Hepatocyte (in vitro differentiated cells): Measurements from ENCODE around the gene SCFD2. TPM values are rescaled to one million over a fixed set of nuclear protein-coding genes. Genes with fewer than 3 reads are reported as not detected.

Experiments used
- DNase-seq: peaks from one replicate; pipeline ENCODE4 v3.0.0-alpha.2; 2016; ENCODE audit warnings: low spot score
- H2AFZ ChIP-seq: fragments of 200-600 bp; sonication (generic); 2 replicates; pipeline ENCODE4 v1.6.0; 2016; ENCODE audit warnings: antibody characterized with exemption, mild to moderate bottlenecking
- H3K27ac ChIP-seq: fragments of 200-600 bp; sonication (generic); 2 replicates; pipeline ENCODE4 v1.5.1; 2016; ENCODE audit warnings: mild to moderate bottlenecking
- H3K27me3 ChIP-seq: fragments of 200-600 bp; sonication (generic); 2 replicates; pipeline ENCODE4 v1.6.1; 2016
- H3K36me3 ChIP-seq: fragments of 200-600 bp; sonication (generic); replicated peaks from 2 replicates; pipeline ENCODE4 v1.5.1; 2016; ENCODE audit warnings: low read depth; ENCODE audit not compliant: insufficient read depth
- H3K4me1 ChIP-seq: fragments of 200-600 bp; sonication (generic); 2 replicates; pipeline ENCODE4 v1.5.1; 2016; ENCODE audit warnings: mild to moderate bottlenecking, moderate library complexity; ENCODE audit not compliant: insufficient read depth
- H3K4me2 ChIP-seq: fragments of 200-600 bp; sonication (generic); 2 replicates; pipeline ENCODE4 v1.6.0; 2016
- H3K4me3 ChIP-seq: fragments of 200-600 bp; sonication (generic); 2 replicates; pipeline ENCODE4 v1.5.1; 2016; ENCODE audit warnings: mild to moderate bottlenecking
- H3K79me2 ChIP-seq: fragments of 200-600 bp; sonication (generic); 2 replicates; pipeline ENCODE4 v1.6.0; 2017; ENCODE audit warnings: mild to moderate bottlenecking
- H3K9me2 ChIP-seq: fragments of 200-600 bp; sonication (generic); replicated peaks from 2 replicates; pipeline ENCODE4 v1.6.0; 2017; ENCODE audit warnings: mild to moderate bottlenecking; ENCODE audit not compliant: insufficient read depth
- H3K9me3 ChIP-seq: fragments of 200-600 bp; sonication (generic); 2 replicates; pipeline ENCODE4 v1.5.1; 2016; ENCODE audit warnings: low read depth, mild to moderate bottlenecking
- H4K20me1 ChIP-seq: fragments of 200-600 bp; sonication (generic); 2 replicates; pipeline ENCODE4 v1.6.0; 2016; ENCODE audit warnings: mild to moderate bottlenecking; ENCODE audit not compliant: insufficient read depth, poor library complexity, severe bottlenecking
- CTCF ChIP-seq: fragments of 200-600 bp; sonication (generic); IDR thresholded peaks from 2 replicates; pipeline ENCODE4 v1.5.1; 2016; ENCODE audit warnings: antibody characterized with exemption, mild to moderate bottlenecking; ENCODE audit not compliant: poor library complexity
- EZH2 ChIP-seq: fragments of 200-600 bp; sonication (generic); IDR thresholded peaks from 2 replicates; pipeline ENCODE4 v1.6.1; 2016; ENCODE audit warnings: antibody characterized with exemption, mild to moderate bottlenecking, borderline replicate concordance
- EZH2phosphoT487 ChIP-seq: fragments of 200-600 bp; sonication (generic); IDR thresholded peaks from one replicate; pipeline ENCODE4 v1.6.1; 2018; ENCODE audit warnings: antibody characterized with exemption, mild to moderate bottlenecking, low read depth, moderate library complexity; ENCODE audit not compliant: unreplicated experiment, severe bottlenecking
- WGBS: methylation state at CpG from one replicate; pipeline ENCODE4 v1.1.6; 2016; ENCODE audit warnings: low lambda C conversion rate; ENCODE audit errors: missing lambda C conversion rate; 5-methylcytosine and 5-hydroxymethylcytosine counted together
- polyA plus RNA-seq: library from polyadenylated mRNA; unstranded; fragments of >200 nt; fragmentation: Nextera tagmentation; extraction: Ambion mirVana; gene quantifications from 2 replicates; pipeline ENCODE4 v1.2.1, GENCODE V29; 2016
- total RNA-seq: library from RNA; depleted of rRNA; stranded (reverse); fragments of >200 nt; gene quantifications from 2 replicates; pipeline ENCODE4 v1.2.3, GENCODE V29; 2014

SCFD2 gene
- total and polyA plus RNA-seq, 2 experiments from 2014 or later = 8.4 to 15.7 TPM

DNA sequence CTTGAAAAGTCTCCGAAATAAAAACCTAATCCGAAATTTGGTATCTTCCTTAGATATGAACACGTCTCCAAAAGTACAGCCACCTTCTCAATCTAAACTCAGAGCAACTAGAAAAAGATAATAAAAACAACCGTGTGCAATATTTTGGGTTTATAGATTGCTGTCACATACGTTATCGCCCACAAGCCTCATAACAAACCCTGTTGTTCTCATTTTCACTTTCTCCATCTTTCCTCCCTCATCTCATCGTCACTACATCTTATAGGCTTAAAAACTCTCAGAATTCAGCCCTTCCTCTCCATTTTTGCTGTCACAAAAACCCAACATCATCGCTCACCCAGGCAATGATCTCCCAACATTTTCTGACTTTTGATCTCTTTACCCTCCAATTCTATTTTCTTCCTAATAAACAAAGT is 448 bp upstream of the SCFD2 start:
- Histone ChIP-seq H3K27ac (peak overlapping the region; percentile 74), H3K36me3 (no peaks in the 10 kb centered on the region), H3K27me3 (peaks cover 22% of the 10 kb centered on the region), H3K4me1 (peaks cover 3% of the 10 kb centered on the region), H3K79me2 (peaks cover 31% of the 10 kb centered on the region), H4K20me1 (no peaks in the 10 kb centered on the region), H3K4me2 (peak overlapping the region; percentile 74), H2AFZ (peak overlapping the region; percentile 81), H3K4me3 (peak overlapping the region; percentile 30), H3K9me2 (no peaks in the 10 kb centered on the region), H3K9me3 (no peaks in the 10 kb centered on the region)
- 33% methylated on average over 8 of the region's 8 CpGs for WGBS
- DNase-seq = no peak
- TF ChIP-seq EZH2 (no peak), CTCF (no peak), EZH2phosphoT487 (no peak)

DNA sequence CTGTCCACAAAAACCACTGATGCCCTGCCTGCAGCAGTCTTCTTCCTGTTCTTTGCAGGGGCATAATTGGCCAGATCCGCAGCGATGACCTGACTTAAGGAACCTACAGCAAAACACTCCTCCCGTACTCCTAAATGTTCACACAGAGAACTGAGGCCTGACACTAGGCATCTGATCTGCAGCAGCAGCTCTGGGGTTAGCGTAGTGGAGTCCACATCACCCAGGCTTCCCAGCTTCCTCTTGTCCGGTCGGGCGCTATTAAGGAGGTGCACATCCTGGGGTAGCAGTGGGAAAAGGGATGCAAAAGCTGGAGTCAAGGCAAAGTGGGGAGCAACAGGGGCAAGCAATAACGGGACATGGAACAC is 758 bp downstream of the SCFD2 start:
- TF ChIP-seq CTCF (no peak), EZH2 (no peak), EZH2phosphoT487 (no peak)
- 1% methylated on average over 8 of the region's 8 CpGs for WGBS
- Histone ChIP-seq H3K79me2 (peaks cover 38% of the 10 kb centered on the region), H3K9me3 (no peaks in the 10 kb centered on the region), H3K4me3 (peak overlapping the region; percentile 77), H3K36me3 (no peaks in the 10 kb centered on the region), H3K27me3 (peaks cover 22% of the 10 kb centered on the region), H3K27ac (no peak overlapping the region), H3K4me1 (peaks cover 3% of the 10 kb centered on the region), H3K9me2 (no peaks in the 10 kb centered on the region), H4K20me1 (no peaks in the 10 kb centered on the region), H2AFZ (peak overlapping the region; percentile 87), H3K4me2 (peak overlapping the region; percentile 83)
- DNase-seq = peak; percentile 18

DNA sequence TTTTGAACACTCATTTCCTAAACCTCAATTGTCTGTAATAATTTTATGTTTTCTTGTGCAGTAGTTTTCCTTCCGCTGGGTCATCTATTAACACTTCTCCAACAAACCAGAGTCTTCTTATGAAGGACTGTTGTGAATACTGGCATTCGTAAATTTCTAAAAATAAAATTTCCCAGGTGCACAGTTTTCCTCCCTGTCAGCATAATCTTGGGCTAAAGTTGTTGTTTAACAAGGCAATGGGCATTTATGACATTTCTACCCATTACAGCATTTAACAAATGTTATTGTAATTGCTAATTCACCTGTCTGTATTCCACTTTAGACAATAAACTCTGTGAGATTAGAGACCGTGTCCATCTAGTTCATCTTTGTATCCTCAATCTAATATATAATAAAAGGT is 1.2 kb downstream of the SCFD2 start:
- H3K79me2 ChIP-seq = peaks cover 41% of the 10 kb centered on the region
- H2AFZ ChIP-seq = peak overlapping the region; percentile 87
- peaks cover 18% of the 10 kb centered on the region for H3K27me3 ChIP-seq

More for the DNA sequence above, 1.2 kb downstream of the SCFD2 start:
- no peak for DNase-seq
- H3K4me1 ChIP-seq = peaks cover 3% of the 10 kb centered on the region
- H3K9me3 ChIP-seq = no peaks in the 10 kb centered on the region
- no peaks in the 10 kb centered on the region for H3K36me3 ChIP-seq
- H3K27ac ChIP-seq = no peak overlapping the region
- 79% methylated on average over 3 of the region's 3 CpGs for WGBS
- H3K9me2 ChIP-seq = no peaks in the 10 kb centered on the region
- H4K20me1 ChIP-seq = no peaks in the 10 kb centered on the region
- no peak for TF ChIP-seq EZH2phosphoT487
- no peak for TF ChIP-seq EZH2
- TF ChIP-seq CTCF = no peak
- peak overlapping the region; percentile 77 for H3K4me3 ChIP-seq
- peak overlapping the region; percentile 83 for H3K4me2 ChIP-seq
